Endothelial cell (in vitro differentiated cells): Measurements from ENCODE around the gene KRTCAP3. TPM values are rescaled to one million over a fixed set of nuclear protein-coding genes. Genes with fewer than 3 reads are reported as not detected.
"Not testable (repeated sequence)": the region's sequence is repeated elsewhere in the genome, so short reads cannot be mapped to it uniquely, and the experiment has no call there.

ENCODE experiments used
- DNase-seq: peaks from one replicate; pipeline ENCODE4 v3.0.0; 2021; ENCODE audit warnings: low spot score
- H3K27ac Mint-ChIP-seq: one replicate; pipeline ENCODE4 v1.8.0; 2021; ENCODE audit warnings: mixed read lengths, inconsistent platforms; ENCODE audit not compliant: unreplicated experiment
- H3K27me3 Mint-ChIP-seq: one replicate; pipeline ENCODE4 v1.8.0; 2021; ENCODE audit warnings: mild to moderate bottlenecking, moderate library complexity, mixed read lengths, inconsistent platforms; ENCODE audit not compliant: unreplicated experiment
- H3K36me3 Mint-ChIP-seq: one replicate; pipeline ENCODE4 v1.8.0; 2021; ENCODE audit warnings: mild to moderate bottlenecking, low read depth, mixed read lengths, inconsistent platforms; ENCODE audit not compliant: unreplicated experiment
- H3K4me1 Mint-ChIP-seq: one replicate; pipeline ENCODE4 v1.8.0; 2021; ENCODE audit warnings: mild to moderate bottlenecking, mixed read lengths, inconsistent platforms; ENCODE audit not compliant: unreplicated experiment
- H3K4me3 Mint-ChIP-seq: one replicate; pipeline ENCODE4 v1.8.0; 2021; ENCODE audit warnings: mild to moderate bottlenecking, mixed read lengths, inconsistent platforms; ENCODE audit not compliant: unreplicated experiment
- H3K9me3 Mint-ChIP-seq: one replicate; pipeline ENCODE4 v1.8.0; 2021; ENCODE audit warnings: mixed read lengths, inconsistent platforms; ENCODE audit not compliant: unreplicated experiment
- total RNA-seq: library from RNA; stranded (reverse); fragmentation: NEBNext Ultra II Directional; extraction: Animal tissue kit (Norgen Biotek cat#: 25700); gene quantifications from one replicate; pipeline ENCODE4 v1.2.1, GENCODE V29; 2021; ENCODE audit not compliant: unreplicated experiment
- TF ChIP-seq, protein P1 (sequence below): fragments of 200-600 bp; sonication (generic); IDR thresholded peaks from one replicate; pipeline ENCODE4 v1.5.0; 2021; ENCODE audit warnings: antibody characterized with exemption; ENCODE audit not compliant: unreplicated experiment

The KRTCAP3 gene
- total RNA-seq, 1 donor from 2014 or later: 4.6 TPM

- DNase-seq: no peak
- H3K36me3 Mint-ChIP-seq: no peaks in the 10 kb centered on the region
- no peaks in the 10 kb centered on the region for H3K4me1 Mint-ChIP-seq
- no peak overlapping the region for H3K27ac Mint-ChIP-seq
- H3K4me3 Mint-ChIP-seq: no peak overlapping the region
- no peaks in the 10 kb centered on the region for H3K9me3 Mint-ChIP-seq
- no peaks in the 10 kb centered on the region for H3K27me3 Mint-ChIP-seq
- TF ChIP-seq, protein P1, sequence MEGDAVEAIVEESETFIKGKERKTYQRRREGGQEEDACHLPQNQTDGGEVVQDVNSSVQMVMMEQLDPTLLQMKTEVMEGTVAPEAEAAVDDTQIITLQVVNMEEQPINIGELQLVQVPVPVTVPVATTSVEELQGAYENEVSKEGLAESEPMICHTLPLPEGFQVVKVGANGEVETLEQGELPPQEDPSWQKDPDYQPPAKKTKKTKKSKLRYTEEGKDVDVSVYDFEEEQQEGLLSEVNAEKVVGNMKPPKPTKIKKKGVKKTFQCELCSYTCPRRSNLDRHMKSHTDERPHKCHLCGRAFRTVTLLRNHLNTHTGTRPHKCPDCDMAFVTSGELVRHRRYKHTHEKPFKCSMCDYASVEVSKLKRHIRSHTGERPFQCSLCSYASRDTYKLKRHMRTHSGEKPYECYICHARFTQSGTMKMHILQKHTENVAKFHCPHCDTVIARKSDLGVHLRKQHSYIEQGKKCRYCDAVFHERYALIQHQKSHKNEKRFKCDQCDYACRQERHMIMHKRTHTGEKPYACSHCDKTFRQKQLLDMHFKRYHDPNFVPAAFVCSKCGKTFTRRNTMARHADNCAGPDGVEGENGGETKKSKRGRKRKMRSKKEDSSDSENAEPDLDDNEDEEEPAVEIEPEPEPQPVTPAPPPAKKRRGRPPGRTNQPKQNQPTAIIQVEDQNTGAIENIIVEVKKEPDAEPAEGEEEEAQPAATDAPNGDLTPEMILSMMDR: no peak
Measured at GRCh38 chr2:27416151-27416550, 26.0 kb upstream of the KRTCAP3 start.

GRCh38 chr2:27420996-27421395 lies 21.2 kb upstream of the KRTCAP3 start:
- DNase-seq: no peak
- no peak overlapping the region for H3K4me3 Mint-ChIP-seq
- no peaks in the 10 kb centered on the region for H3K27me3 Mint-ChIP-seq
- TF ChIP-seq, protein P1: no peak
- no peaks in the 10 kb centered on the region for H3K36me3 Mint-ChIP-seq
- H3K9me3 Mint-ChIP-seq: no peaks in the 10 kb centered on the region
- no peak overlapping the region for H3K27ac Mint-ChIP-seq
- no peaks in the 10 kb centered on the region for H3K4me1 Mint-ChIP-seq

DNA sequence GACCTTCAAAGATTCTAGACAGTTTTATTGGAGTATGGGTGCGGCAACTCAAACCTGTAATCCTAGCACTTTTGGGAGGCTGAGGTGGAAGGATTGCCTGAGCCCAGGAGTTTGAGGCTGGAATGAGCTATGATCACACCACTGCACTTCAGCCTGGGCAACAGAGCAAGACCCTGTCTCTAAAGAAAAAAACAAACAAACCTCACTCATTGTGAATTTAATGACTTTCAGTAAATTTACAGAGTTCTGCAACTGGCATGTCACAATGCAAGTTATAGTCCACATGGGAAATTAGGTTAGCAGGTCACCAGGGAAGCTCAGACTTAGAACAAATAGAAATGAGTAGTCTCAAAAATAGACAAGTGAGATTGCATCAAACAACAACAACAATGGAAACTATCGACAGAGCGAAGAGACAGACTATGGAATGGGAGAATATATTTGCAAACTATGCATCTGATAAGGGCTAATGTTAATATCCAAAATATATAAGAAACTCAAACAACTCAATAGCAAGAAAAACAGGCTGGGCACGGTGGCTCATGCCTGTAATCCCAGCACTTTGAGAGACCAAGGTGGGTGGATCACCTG lies 20.4 kb upstream of the KRTCAP3 start:
- Mint-ChIP-seq H3K27ac (no peak overlapping the region), H3K9me3 (no peaks in the 10 kb centered on the region), H3K4me3 (no peak overlapping the region), H3K27me3 (no peaks in the 10 kb centered on the region), H3K36me3 (no peaks in the 10 kb centered on the region), H3K4me1 (no peaks in the 10 kb centered on the region)
- TF ChIP-seq, protein P1: no peak
- no peak for DNase-seq

- H3K36me3 Mint-ChIP-seq: no peaks in the 10 kb centered on the region
- no peak overlapping the region for H3K27ac Mint-ChIP-seq
- H3K4me1 Mint-ChIP-seq: peaks cover 7% of the 10 kb centered on the region
Measured at GRCh38 chr2:27422958-27423357, 19.2 kb upstream of the KRTCAP3 start.

GRCh38 chr2:27425039-27425438 lies 17.1 kb upstream of the KRTCAP3 start:
- not testable (repeated sequence) for H3K9me3 Mint-ChIP-seq, H3K4me3 Mint-ChIP-seq, H3K36me3 Mint-ChIP-seq, H3K27me3 Mint-ChIP-seq, H3K27ac Mint-ChIP-seq, DNase-seq
- H3K4me1 Mint-ChIP-seq: peaks cover 16% of the 10 kb centered on the region

More at GRCh38 chr2:27422958-27423357, 19.2 kb upstream of the KRTCAP3 start:
- TF ChIP-seq, protein P1: no peak
- no peak for DNase-seq
- H3K9me3 Mint-ChIP-seq: no peaks in the 10 kb centered on the region
- H3K4me3 Mint-ChIP-seq: no peak overlapping the region
- no peaks in the 10 kb centered on the region for H3K27me3 Mint-ChIP-seq
